ENCODE results near the gene TFF2.
A peak's percentile ranks its signal among the peaks of the same experiment; 100 is the strongest.

TFF2 gene

DNA sequence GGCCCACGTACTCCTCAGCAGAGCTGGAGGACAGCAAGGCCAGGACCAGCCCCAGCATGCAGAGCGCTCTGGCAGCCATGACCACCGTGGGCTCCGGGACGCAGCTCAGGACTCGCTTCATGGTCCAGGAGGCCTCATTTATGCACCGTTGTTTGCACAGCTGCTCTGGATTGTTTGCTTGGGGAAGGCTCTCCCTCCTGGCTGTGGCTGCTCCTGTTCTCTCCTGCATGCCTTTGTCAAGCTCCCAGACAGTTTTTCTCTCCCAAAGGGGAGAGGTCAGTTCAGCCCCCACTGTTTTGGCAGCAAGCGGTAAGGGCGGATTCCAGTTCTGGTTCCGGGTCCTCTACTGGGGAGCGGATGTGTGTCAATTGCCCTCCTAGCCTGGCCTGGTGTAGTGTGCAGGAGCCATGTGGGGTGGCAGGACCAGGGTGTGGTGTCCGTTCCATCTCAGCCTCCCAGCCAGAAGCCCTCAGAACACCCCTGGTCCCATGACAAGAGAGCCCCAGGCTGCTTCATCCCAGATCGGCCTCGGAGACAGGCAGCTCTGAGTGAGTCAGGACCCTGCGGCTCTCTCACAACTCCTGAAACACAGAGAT, 35.4 kb downstream of the TFF2 start, which contains the start of gene TFF3:
TSS of gene TFF3 (minus strand) at position 114 of the 596 bp plus-strand sequence. CDS start at position 79, 35 bp downstream.
- no peaks in the 10 kb centered on the region for H3K36me3 ChIP-seq
- no peak within 1 kb of the TSS for H3K4me3 ChIP-seq (ENCODE audit: low read depth in 1 of 2, low read length in 1 of 2)
- peak within 1 kb of the TSS; percentile 15 for H3K27ac ChIP-seq
- H3K27me3 ChIP-seq: no peaks in the 10 kb centered on the region
- H3K9me3 ChIP-seq: no peaks in the 10 kb centered on the region
- H3K4me1 ChIP-seq (ENCODE audit: control insufficient read depth in 1 of 2, insufficient read depth in 1 of 2, low read depth in 1 of 2, low read length in 1 of 2): peaks cover 91 to 96% of the 10 kb centered on the region in 2 experiments
- TF ChIP-seq CTCF (IDR thresholded peaks at IDR 0.05): no peak

DNA sequence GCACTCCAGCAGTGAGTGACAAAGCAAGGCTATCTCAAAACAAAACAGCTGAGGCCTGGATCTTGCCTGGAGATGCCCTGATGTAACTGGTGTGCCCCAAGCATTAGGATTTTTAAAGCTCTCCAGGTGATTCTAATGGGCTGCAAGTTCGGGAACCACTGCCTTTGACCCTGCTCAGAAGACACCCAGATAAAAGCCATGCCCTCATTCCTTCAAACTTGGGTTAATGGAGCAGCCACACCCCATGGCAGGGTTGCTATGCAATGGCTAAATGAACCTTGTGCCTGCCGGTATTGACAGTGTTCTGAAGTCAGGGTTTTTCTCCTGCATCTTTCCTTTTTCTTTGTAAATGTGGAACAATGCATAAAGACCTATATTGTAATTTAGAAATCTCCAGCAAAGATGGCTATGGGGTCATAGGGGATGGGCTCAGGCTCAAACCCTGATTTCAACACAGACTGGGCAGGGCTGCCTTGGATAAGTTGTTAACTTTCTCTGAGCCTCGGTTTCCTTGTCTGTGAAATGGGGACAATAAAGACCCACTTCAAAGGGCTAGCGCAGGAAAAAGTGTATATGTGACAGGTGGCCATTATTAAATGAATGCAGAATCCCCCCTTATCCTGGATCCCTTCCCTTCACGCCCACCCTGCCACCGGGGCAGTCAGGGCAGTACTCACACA, 36.0 kb downstream of the TFF2 start:
- no peaks in the 10 kb centered on the region for H3K9me3 ChIP-seq
- H3K4me3 ChIP-seq (ENCODE audit: low read depth in 1 of 2, low read length in 1 of 2): no peak overlapping the region
- no peaks in the 10 kb centered on the region for H3K27me3 ChIP-seq
- no peak for TF ChIP-seq CTCF (IDR thresholded peaks at IDR 0.05)
- H3K4me1 ChIP-seq (ENCODE audit: control insufficient read depth in 1 of 2, insufficient read depth in 1 of 2, low read depth in 1 of 2, low read length in 1 of 2): peaks cover 91 to 96% of the 10 kb centered on the region in 2 experiments
- no peaks in the 10 kb centered on the region for H3K36me3 ChIP-seq
- H3K27ac ChIP-seq: no peak overlapping the region

GRCh38 chr21:42313501-42313969, 37.3 kb downstream of the TFF2 start:
- no peak overlapping the region for H3K4me3 ChIP-seq (ENCODE audit: low read depth in 1 of 2, low read length in 1 of 2)
- no peaks in the 10 kb centered on the region for H3K27me3 ChIP-seq
- peaks cover 91 to 95% of the 10 kb centered on the region in 2 experiments for H3K4me1 ChIP-seq (ENCODE audit: control insufficient read depth in 1 of 2, insufficient read depth in 1 of 2, low read depth in 1 of 2, low read length in 1 of 2)
- no peak for TF ChIP-seq CTCF (IDR thresholded peaks at IDR 0.05)
- peak overlapping the region; percentile 52 for H3K27ac ChIP-seq
- no peaks in the 10 kb centered on the region for H3K36me3 ChIP-seq
- no peaks in the 10 kb centered on the region for H3K9me3 ChIP-seq

GRCh38 chr21:42312626-42313104, 38.1 kb downstream of the TFF2 start:
- Histone ChIP-seq H3K4me1 (ENCODE audit: control insufficient read depth in 1 of 2, insufficient read depth in 1 of 2, low read depth in 1 of 2, low read length in 1 of 2) (peaks cover 87 to 88% of the 10 kb centered on the region in 2 experiments), H3K36me3 (no peaks in the 10 kb centered on the region), H3K27me3 (no peaks in the 10 kb centered on the region), H3K27ac (peak overlapping the region; percentile 52), H3K4me3 (ENCODE audit: low read depth in 1 of 2, low read length in 1 of 2) (no peak overlapping the region), H3K9me3 (no peaks in the 10 kb centered on the region)
- TF ChIP-seq CTCF (IDR thresholded peaks at IDR 0.05): no peak

DNA sequence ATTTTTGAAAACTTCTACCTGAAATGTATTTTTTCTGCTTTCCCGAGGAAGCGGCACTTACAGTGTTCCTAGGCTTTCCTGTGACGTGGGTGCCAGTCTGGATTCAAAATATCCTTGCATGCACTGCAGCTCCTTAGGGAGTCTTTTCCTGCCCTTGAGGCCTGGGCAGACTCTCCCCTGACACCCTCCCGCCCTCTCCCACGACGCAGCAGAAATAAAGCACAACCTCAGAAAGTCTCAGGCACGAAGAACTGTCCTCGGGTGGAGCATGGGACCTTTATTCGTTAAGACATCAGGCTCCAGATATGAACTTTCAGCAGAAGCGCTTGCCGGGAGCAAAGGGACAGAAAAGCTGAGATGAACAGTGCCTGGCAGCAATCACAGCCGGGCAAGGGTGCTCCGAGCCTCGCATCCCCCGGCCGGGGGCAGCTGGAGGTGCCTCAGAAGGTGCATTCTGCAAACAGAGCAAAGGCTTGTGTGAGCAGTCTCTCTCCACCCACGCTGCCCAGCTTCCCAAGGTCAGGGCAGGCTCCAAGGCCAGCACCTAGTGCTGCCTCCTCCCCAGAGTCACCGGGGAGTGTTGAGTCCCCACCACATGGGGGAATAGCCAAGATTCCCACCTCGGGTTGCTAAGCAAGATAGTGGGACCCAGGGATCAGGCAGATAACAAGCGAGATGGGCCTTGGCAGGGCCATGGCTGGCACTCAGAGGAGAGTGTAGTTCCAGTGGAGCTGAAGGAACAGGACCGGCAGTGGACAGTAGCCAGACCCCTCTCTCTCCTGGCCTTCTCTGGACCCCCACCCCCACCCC, 38.8 kb downstream of the TFF2 start:
- H3K4me1 ChIP-seq (ENCODE audit: control insufficient read depth in 1 of 2, insufficient read depth in 1 of 2, low read depth in 1 of 2, low read length in 1 of 2): peaks cover 80 to 82% of the 10 kb centered on the region in 2 experiments
- no peaks in the 10 kb centered on the region for H3K36me3 ChIP-seq
- H3K4me3 ChIP-seq (ENCODE audit: low read depth in 1 of 2, low read length in 1 of 2): no peak overlapping the region
- peak overlapping the region; percentile 52 for H3K27ac ChIP-seq
- H3K27me3 ChIP-seq: no peaks in the 10 kb centered on the region
- no peak for TF ChIP-seq CTCF (IDR thresholded peaks at IDR 0.05)
- H3K9me3 ChIP-seq: no peaks in the 10 kb centered on the region
